Measurements from ENCODE around the gene TAB2.

DNA sequence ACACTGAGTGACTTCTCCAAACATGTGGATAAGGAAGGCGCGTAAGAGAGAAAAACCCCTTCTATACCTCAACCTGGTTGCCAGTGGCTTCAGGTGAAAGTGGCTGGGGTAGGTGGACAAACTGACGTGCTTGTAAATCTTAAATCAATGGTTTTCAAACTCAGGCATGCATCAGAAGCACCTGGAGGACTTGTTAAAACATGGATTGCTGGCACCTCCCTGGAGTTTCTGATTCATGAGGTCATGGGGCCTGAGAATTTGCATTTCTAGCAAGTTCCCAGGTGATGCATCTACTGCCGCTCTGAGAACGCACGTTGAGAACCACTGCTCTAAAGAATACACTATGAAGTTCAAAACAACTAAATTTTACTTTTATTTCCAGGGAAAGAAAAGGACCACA is 31.9 kb upstream of the TAB2 start:
- TF ChIP-seq SUZ12 (IDR thresholded peaks at IDR 0.05; ENCODE audit: extremely low read depth, insufficient read depth, insufficient read length) = no peak
- no peak for TF ChIP-seq YY1 (IDR thresholded peaks at IDR 0.05; ENCODE audit: insufficient read depth, insufficient read length)
- TF ChIP-seq ZNF274 (IDR thresholded peaks at IDR 0.05; ENCODE audit: low read depth, low read length) = no peak
